ENCODE data around the gene TLE4. TPM values are rescaled to one million over a fixed set of nuclear protein-coding genes. Genes with fewer than 3 reads are reported as not detected.
A peak's percentile ranks its signal among the peaks of the same experiment; 100 is the strongest.

The TLE4 gene
- total RNA-seq, 1 experiment from 2014 or later, result 8.1 TPM

DNA sequence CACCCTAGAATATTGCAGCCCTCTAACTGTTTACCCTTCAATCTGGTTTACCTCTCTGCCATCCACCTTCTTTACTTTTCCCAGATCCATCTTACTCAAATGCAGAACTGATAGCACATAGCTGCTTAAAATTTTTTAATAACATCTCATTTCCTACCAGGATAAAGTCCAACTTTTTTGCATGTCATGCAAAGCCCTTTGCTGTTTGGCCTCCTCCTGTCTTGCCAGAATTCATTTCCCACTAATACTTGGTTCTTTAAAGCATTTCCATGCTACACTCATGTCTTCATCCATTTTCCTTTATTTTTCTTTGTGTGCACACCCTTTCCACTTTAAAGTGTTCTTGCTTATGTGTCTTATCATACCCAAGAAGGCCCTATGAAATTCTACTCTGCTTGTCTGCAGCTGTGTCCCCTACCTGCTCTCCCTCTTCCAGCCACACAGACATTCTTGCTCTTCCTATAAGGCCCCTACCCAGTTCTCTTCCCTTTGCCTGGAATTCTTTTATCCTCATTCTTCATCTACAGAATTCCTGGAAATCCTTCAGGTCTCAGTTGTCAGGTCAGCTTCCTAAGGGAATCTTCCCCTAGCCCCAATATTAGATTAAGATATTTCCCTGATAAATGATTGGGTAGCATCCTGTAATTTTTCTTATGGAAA is 50.3 kb downstream of the TLE4 start:
- no peak for DNase-seq
- no peaks in the 10 kb centered on the region for H3K4me1 ChIP-seq
- no peaks in the 10 kb centered on the region for H3K36me3 ChIP-seq (ENCODE audit: control insufficient read depth, insufficient read depth, low read length)
- H3K27me3 ChIP-seq (replicated peaks; ENCODE audit: control insufficient read depth, insufficient read depth, low read length), result no peaks in the 10 kb centered on the region
- POLR2A ChIA-PET, result no interaction called here
- intact Hi-C loops (cut with micrococcal nuclease; ENCODE audit: unreplicated experiment), result no loop called here
- no peaks in the 10 kb centered on the region for H3K9me3 ChIP-seq
- TF ChIP-seq, protein P1, sequence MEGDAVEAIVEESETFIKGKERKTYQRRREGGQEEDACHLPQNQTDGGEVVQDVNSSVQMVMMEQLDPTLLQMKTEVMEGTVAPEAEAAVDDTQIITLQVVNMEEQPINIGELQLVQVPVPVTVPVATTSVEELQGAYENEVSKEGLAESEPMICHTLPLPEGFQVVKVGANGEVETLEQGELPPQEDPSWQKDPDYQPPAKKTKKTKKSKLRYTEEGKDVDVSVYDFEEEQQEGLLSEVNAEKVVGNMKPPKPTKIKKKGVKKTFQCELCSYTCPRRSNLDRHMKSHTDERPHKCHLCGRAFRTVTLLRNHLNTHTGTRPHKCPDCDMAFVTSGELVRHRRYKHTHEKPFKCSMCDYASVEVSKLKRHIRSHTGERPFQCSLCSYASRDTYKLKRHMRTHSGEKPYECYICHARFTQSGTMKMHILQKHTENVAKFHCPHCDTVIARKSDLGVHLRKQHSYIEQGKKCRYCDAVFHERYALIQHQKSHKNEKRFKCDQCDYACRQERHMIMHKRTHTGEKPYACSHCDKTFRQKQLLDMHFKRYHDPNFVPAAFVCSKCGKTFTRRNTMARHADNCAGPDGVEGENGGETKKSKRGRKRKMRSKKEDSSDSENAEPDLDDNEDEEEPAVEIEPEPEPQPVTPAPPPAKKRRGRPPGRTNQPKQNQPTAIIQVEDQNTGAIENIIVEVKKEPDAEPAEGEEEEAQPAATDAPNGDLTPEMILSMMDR (IDR thresholded peaks at IDR 0.05; ENCODE audit: insufficient read depth in 1 of 2, low read depth in 1 of 2, low read length in 1 of 2, severe bottlenecking in 1 of 2, unreplicated experiment in 1 of 2), result no peak
- H3K4me3 ChIP-seq (ENCODE audit: low read depth, low read length), result no peak overlapping the region
- H3K36me3 Mint-ChIP-seq (ENCODE audit: insufficient read depth, unreplicated experiment), result no peaks in the 10 kb centered on the region
- H3K27me3 Mint-ChIP-seq (ENCODE audit: insufficient read depth, unreplicated experiment), result no peaks in the 10 kb centered on the region
- no TSS peak for BruUV-seq (replicated peaks)
- no peaks in the 10 kb centered on the region for H3K9me3 Mint-ChIP-seq (ENCODE audit: unreplicated experiment)
- CTCF ChIA-PET, result no interaction called here
- H3K4me3 Mint-ChIP-seq (ENCODE audit: unreplicated experiment), result no peak overlapping the region
- peaks cover 13% of the 10 kb centered on the region for H3K4me1 Mint-ChIP-seq (ENCODE audit: low read depth, unreplicated experiment)
- H3K27ac Mint-ChIP-seq (ENCODE audit: unreplicated experiment), result no peak overlapping the region

DNA sequence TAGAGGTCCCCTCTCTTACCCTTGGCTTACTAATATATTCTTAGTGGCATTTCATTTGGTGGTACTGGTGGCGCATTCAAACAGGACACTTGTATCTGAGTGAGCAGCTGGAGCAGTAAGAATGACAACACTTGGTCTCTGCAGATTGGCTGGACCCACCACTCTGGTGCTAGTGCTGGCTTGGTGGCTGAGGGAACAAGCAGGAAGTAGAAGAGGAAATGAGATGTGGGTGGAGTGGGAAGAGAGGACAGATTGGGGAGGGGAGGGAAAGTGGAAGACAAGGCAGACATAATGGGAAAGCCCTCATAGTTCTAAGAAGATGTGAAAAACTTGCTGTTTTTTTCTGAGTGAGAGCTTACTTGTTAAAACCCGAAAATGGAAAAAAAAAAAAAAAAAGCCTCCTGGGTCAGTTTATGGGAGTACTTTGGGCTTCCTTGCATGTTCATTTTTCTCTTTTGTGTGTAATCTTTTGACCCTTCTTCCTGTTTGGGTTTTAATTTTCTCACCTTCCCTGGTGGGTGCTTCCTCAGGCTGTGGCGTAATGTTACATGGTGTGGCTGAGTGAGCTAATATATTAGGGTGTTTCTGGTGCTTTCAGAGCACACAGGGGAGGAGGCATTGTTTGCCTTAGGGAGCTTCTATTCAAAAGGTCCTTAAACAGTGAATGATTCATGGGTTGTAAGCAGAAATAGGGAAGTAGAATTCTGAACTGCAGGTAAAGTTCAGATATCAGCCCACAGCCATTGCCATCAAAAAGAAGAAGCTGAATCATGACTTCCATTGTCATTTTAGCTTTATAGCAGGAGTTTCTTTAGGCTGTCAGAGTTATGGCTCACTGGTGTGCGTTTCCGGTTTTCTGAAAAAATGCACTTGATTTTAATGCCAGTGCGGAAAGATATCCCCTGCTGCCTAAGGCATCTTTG is 52.3 kb downstream of the TLE4 start:
- BruUV-seq (replicated peaks), result no TSS peak
- intact Hi-C loops (cut with micrococcal nuclease; ENCODE audit: unreplicated experiment), result no loop called here

DNA sequence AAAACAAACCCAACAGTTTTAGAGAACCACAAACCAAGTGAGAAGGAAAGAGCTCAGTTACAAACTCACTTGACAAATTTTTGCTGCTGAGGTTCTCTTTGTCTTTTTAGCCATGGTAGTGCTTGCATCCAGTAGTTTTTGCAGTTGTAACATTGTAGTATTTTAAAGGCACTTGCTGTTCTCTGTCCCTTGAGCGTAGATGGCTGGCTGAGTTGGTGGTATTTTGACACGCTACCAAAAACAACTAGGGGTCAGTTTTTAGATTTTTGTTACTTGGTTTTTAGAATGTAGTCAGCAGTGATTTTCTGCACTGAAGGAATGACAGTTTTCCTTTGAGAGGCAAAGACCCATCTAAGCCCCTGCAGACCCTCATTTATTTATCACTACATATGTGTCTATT is 58.0 kb downstream of the TLE4 start:
- Mint-ChIP-seq H3K27ac (ENCODE audit: unreplicated experiment) (no peak overlapping the region), H3K9me3 (ENCODE audit: unreplicated experiment) (no peaks in the 10 kb centered on the region), H3K4me1 (ENCODE audit: low read depth, unreplicated experiment) (no peaks in the 10 kb centered on the region), H3K36me3 (ENCODE audit: insufficient read depth, unreplicated experiment) (no peaks in the 10 kb centered on the region), H3K4me3 (ENCODE audit: unreplicated experiment) (no peak overlapping the region), H3K27me3 (ENCODE audit: insufficient read depth, unreplicated experiment) (no peaks in the 10 kb centered on the region)
- ChIA-PET POLR2A (no interaction called here), CTCF (no interaction called here)
- DNase-seq, result no peak
- intact Hi-C loops (cut with micrococcal nuclease; ENCODE audit: unreplicated experiment), result no loop called here
- no peaks in the 10 kb centered on the region for H3K27me3 ChIP-seq (replicated peaks; ENCODE audit: control insufficient read depth, insufficient read depth, low read length)
- TF ChIP-seq, protein P1 (IDR thresholded peaks at IDR 0.05; ENCODE audit: insufficient read depth in 1 of 2, low read depth in 1 of 2, low read length in 1 of 2, severe bottlenecking in 1 of 2, unreplicated experiment in 1 of 2), result no peak
- no peak overlapping the region for H3K4me3 ChIP-seq (ENCODE audit: low read depth, low read length)
- no peaks in the 10 kb centered on the region for H3K9me3 ChIP-seq
- H3K36me3 ChIP-seq (ENCODE audit: control insufficient read depth, insufficient read depth, low read length), result no peaks in the 10 kb centered on the region
- no peaks in the 10 kb centered on the region for H3K4me1 ChIP-seq
- no TSS peak for BruUV-seq (replicated peaks)

More for the DNA sequence above, 52.3 kb downstream of the TLE4 start:
- Histone ChIP-seq H3K4me3 (ENCODE audit: low read depth, low read length) (no peak overlapping the region), H3K4me1 (no peaks in the 10 kb centered on the region), H3K9me3 (no peaks in the 10 kb centered on the region), H3K27me3 (replicated peaks; ENCODE audit: control insufficient read depth, insufficient read depth, low read length) (no peaks in the 10 kb centered on the region), H3K36me3 (ENCODE audit: control insufficient read depth, insufficient read depth, low read length) (no peaks in the 10 kb centered on the region)
- no peaks in the 10 kb centered on the region for H3K27me3 Mint-ChIP-seq (ENCODE audit: insufficient read depth, unreplicated experiment)
- peak in 1 of 2 experiments; percentile 23 for DNase-seq
- H3K4me1 Mint-ChIP-seq (ENCODE audit: low read depth, unreplicated experiment), result peaks cover 13% of the 10 kb centered on the region
- TF ChIP-seq, protein P1 (IDR thresholded peaks at IDR 0.05; ENCODE audit: insufficient read depth in 1 of 2, low read depth in 1 of 2, low read length in 1 of 2, severe bottlenecking in 1 of 2, unreplicated experiment in 1 of 2), result no peak
- no peaks in the 10 kb centered on the region for H3K9me3 Mint-ChIP-seq (ENCODE audit: unreplicated experiment)
- ChIA-PET POLR2A (no interaction called here), CTCF (interaction anchor here (0.6 kb wide), 2 partner anchors 157 to 492 kb away, joined by 3 to 4 read pairs; no protein-coding TSS in a partner anchor)
- H3K27ac Mint-ChIP-seq (ENCODE audit: unreplicated experiment), result peak overlapping the region; percentile 86
- H3K36me3 Mint-ChIP-seq (ENCODE audit: insufficient read depth, unreplicated experiment), result no peaks in the 10 kb centered on the region
- peak overlapping the region; percentile 35 for H3K4me3 Mint-ChIP-seq (ENCODE audit: unreplicated experiment)
